RWPE1 (cell line): ENCODE results near the gene CACNA1I.
A peak's percentile ranks its signal among the peaks of the same experiment; 100 is the strongest.

Experiments
- CTCF ChIA-PET: fragments of 350-600 bp; sonication (Branson Sonifier 250); formaldehyde crosslinking; extraction: SDS; loops from one replicate; lab custom pipeline; 2021; lab: Yijun Ruan, JAX
- POLR2A ChIA-PET: fragments of 400-600 bp; formaldehyde crosslinking; extraction: SDS; loops from one replicate; lab custom pipeline; 2020; ENCODE audit warnings: antibody characterized with exemption; ENCODE audit not compliant: low non-redundant PET; lab: Yijun Ruan, JAX
- DNase-seq: peaks from one replicate; pipeline ENCODE4 v3.0.0; 2012; ENCODE audit warnings: low spot score
- H3K27ac ChIP-seq: fragments of 450-650 bp; 2 replicates; pipeline ENCODE4 v1.5.1; 2017
- TF ChIP-seq, protein P1 (sequence below): fragments of 450-650 bp; conservative IDR thresholded peaks from 2 replicates; pipeline ENCODE4 v1.5.1; 2017; ENCODE audit warnings: low read depth, mild to moderate bottlenecking

CACNA1I gene

GRCh38 chr22:39580795-39581194 is 10.2 kb downstream of the CACNA1I start:
- no peak overlapping the region for H3K27ac ChIP-seq
- ChIA-PET POLR2A (no interaction called here), CTCF (no interaction called here)
- TF ChIP-seq, protein P1, sequence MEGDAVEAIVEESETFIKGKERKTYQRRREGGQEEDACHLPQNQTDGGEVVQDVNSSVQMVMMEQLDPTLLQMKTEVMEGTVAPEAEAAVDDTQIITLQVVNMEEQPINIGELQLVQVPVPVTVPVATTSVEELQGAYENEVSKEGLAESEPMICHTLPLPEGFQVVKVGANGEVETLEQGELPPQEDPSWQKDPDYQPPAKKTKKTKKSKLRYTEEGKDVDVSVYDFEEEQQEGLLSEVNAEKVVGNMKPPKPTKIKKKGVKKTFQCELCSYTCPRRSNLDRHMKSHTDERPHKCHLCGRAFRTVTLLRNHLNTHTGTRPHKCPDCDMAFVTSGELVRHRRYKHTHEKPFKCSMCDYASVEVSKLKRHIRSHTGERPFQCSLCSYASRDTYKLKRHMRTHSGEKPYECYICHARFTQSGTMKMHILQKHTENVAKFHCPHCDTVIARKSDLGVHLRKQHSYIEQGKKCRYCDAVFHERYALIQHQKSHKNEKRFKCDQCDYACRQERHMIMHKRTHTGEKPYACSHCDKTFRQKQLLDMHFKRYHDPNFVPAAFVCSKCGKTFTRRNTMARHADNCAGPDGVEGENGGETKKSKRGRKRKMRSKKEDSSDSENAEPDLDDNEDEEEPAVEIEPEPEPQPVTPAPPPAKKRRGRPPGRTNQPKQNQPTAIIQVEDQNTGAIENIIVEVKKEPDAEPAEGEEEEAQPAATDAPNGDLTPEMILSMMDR = no peak
- DNase-seq = no peak

GRCh38 chr22:39581303-39581702 is 10.8 kb downstream of the CACNA1I start:
- TF ChIP-seq, protein P1 = no peak
- DNase-seq = no peak
- no peak overlapping the region for H3K27ac ChIP-seq
- CTCF ChIA-PET = no interaction called here
- POLR2A ChIA-PET = no interaction called here

DNA sequence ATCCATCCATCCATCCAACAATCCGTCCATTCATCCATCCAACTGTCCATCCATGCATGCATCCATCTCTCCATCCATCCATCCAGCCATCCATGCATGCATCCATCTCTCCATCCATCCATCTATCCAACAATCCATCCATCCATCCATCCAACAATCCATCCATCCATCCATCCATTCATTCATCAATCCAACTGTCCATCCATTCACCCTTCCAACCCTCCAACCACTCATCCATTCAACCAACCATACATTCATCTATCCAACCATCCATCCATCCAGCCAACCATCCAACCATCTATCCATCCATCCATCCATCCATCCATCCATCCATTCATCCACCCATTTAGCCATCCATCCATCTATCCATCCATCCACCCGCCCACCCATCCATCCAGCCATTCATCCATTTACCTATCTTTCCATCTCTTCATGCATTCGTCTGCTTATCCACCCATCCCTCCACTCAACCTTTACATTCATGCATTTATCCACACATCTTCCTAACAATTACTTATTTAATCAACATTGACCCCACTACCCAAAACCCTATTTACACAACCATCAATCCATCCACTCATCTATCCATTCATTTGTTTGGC is 12.6 kb downstream of the CACNA1I start:
- H3K27ac ChIP-seq = no peak overlapping the region
- DNase-seq = no peak
- ChIA-PET POLR2A (no interaction called here), CTCF (no interaction called here)
- TF ChIP-seq, protein P1 = no peak

DNA sequence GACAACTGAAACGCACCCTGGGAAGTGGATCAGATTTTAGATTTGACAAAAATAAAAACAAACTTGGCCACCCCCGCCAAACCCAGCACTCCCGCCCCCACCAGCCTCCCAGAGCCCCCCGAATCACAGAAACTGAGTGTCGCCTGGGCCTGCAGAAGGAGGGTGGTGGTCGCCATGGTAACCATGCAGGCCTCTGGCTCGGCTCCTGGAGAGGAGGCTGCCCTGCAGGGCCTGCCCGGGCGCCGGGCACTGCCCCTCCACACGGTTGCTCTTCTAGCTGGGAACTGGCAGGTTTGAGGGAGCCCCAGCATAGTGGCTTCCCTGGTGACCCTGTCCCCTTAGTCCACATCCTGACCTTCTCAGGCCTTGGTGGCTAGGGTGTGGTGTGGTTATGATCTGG is 19.3 kb downstream of the CACNA1I start:
- POLR2A ChIA-PET = no interaction called here
- no peak overlapping the region for H3K27ac ChIP-seq
- CTCF ChIA-PET = interaction anchor here (0.6 kb wide), 1 partner anchor 45 kb away, joined by 3 read pairs; no protein-coding TSS in a partner anchor
- DNase-seq = no peak
- TF ChIP-seq, protein P1 = no peak

- ChIA-PET CTCF (interaction anchor here (0.6 to 0.7 kb wide), 2 partner anchors 177 to 341 kb away, joined by 3 read pairs; no protein-coding TSS in a partner anchor), POLR2A (no interaction called here)
- TF ChIP-seq, protein P1 = no peak
- DNase-seq = peak; percentile 52
- peak overlapping the region; percentile 53 for H3K27ac ChIP-seq
These were observed 21.8 kb downstream of the CACNA1I start for GRCh38 chr22:39592081-39593065.
